HCT116 (cell line): ENCODE results near the gene LYL1.

Experiments
- ATF3 ChIP-seq: IDR thresholded peaks from 2 replicates; pipeline ENCODE4 v1.6.1; 2012
- EZH2phosphoT487 ChIP-seq: fragments of 200-600 bp; IDR thresholded peaks from 2 replicates; pipeline ENCODE4 v1.6.1; 2018; ENCODE audit warnings: antibody characterized with exemption, borderline replicate concordance
- POLR2A ChIP-seq: IDR thresholded peaks from 2 replicates; pipeline ENCODE4 v1.7.0; 2011; ENCODE audit warnings: borderline replicate concordance; ENCODE audit not compliant: insufficient read depth, insufficient read length; ENCODE audit errors: extremely low read depth

GRCh38 chr19:13115936-13116281 lies 13.3 kb upstream of the LYL1 start:
- no peak for TF ChIP-seq POLR2A
- TF ChIP-seq EZH2phosphoT487, result no peak
- no peak for TF ChIP-seq ATF3
